C1 segment of cervical spinal cord (tissue), 14 donors: ENCODE results near the gene IL34.
"Not testable (repeated sequence)": the region's sequence is repeated elsewhere in the genome, so short reads cannot be mapped to it uniquely, and the experiment has no call there.

ENCODE experiments used
- DNase-seq, 14 donors: peaks; one replicate each; lab custom pipeline; 2025; lab: John Stamatoyannopoulos, UW

Gene IL34

GRCh38 chr16:70646260-70647241 is at the start of gene IL34:
Gene IL34 (plus strand): TSS chr16:70646559. CDS start chr16:70646948, 389 bp downstream.
- peak in 1 of 14 donors; percentile 83 for DNase-seq

GRCh38 chr16:70597135-70597835 is 49.1 kb upstream of the IL34 start:
- no peak for DNase-seq

GRCh38 chr16:70598937-70599503 is 47.3 kb upstream of the IL34 start:
- DNase-seq: no peak

- DNase-seq: no peak
Measured at GRCh38 chr16:70600730-70601129, 45.6 kb upstream of the IL34 start.

- DNase-seq: peak in 1 of 14 donors; percentile 39
Measured at GRCh38 chr16:70601576-70602575, 44.5 kb upstream of the IL34 start.

GRCh38 chr16:70602831-70603230 is 43.5 kb upstream of the IL34 start:
- no peak for DNase-seq

GRCh38 chr16:70604407-70605282 is 41.7 kb upstream of the IL34 start:
- peak in 5 of 14 donors; percentile 3 to 18 (median 6) for DNase-seq

GRCh38 chr16:70605283-70605657 is 41.1 kb upstream of the IL34 start:
- DNase-seq: no peak

- no peak for DNase-seq
Measured at GRCh38 chr16:70608521-70608920, 37.8 kb upstream of the IL34 start.

GRCh38 chr16:70610273-70611223 is 35.8 kb upstream of the IL34 start:
- no peak for DNase-seq

- no peak for DNase-seq
Measured at GRCh38 chr16:70611224-70611598, 35.1 kb upstream of the IL34 start.

- no peak for DNase-seq
Measured at GRCh38 chr16:70611785-70612303, 34.5 kb upstream of the IL34 start.

- no peak for DNase-seq
Measured at GRCh38 chr16:70612931-70613330, 33.4 kb upstream of the IL34 start.

- DNase-seq: no peak
Measured at GRCh38 chr16:70614208-70614951, 32.0 kb upstream of the IL34 start.

- DNase-seq: no peak
Measured at GRCh38 chr16:70615945-70616344, 30.4 kb upstream of the IL34 start.

GRCh38 chr16:70621864-70622263 is 24.5 kb upstream of the IL34 start:
- not testable (repeated sequence) for DNase-seq

- DNase-seq: no peak
Measured at GRCh38 chr16:70627696-70628095, 18.7 kb upstream of the IL34 start.
